Measurements from ENCODE around the gene PI4K2A.
A peak's percentile ranks its signal among the peaks of the same experiment; 100 is the strongest.

The PI4K2A gene

GRCh38 chr10:97598407-97599271, 41.8 kb upstream of the PI4K2A start:
- CTCF ChIA-PET, result interaction anchor here (1.0 to 1.2 kb wide), 2 partner anchors 14 to 26 kb away, joined by 3 read pairs; partner anchors contain the start of gene ANKRD2
- POLR2A ChIA-PET, result interaction anchor here (0.9 kb wide), 1 partner anchor 14 kb away, joined by 3 read pairs; the partner anchor contains the start of gene HOGA1
- Histone ChIP-seq H3K4me1 (ENCODE audit: control insufficient read depth, insufficient read depth, low read length) (no peaks in the 10 kb centered on the region), H3K27ac (ENCODE audit: extremely low read depth, low read depth, low read length) (no peak overlapping the region), H3K36me3 (ENCODE audit: control insufficient read depth in 2 of 2, insufficient read depth in 1 of 2, low read length in 2 of 2) (no peaks in the 10 kb centered on the region), H3K4me3 (ENCODE audit: low read depth, low read length) (no peak overlapping the region), H3K9me3 (ENCODE audit: control insufficient read depth, insufficient read depth, low read depth, low read length) (no peaks in the 10 kb centered on the region)
- TF ChIP-seq ZNF843 (tag by site-specific recombination; IDR thresholded peaks at IDR 0.05) (no peak), ZNF621 (tag by site-specific recombination; IDR thresholded peaks at IDR 0.05) (no peak), ZNF121 (tag by site-specific recombination; IDR thresholded peaks at IDR 0.05) (peak; percentile 55)

DNA sequence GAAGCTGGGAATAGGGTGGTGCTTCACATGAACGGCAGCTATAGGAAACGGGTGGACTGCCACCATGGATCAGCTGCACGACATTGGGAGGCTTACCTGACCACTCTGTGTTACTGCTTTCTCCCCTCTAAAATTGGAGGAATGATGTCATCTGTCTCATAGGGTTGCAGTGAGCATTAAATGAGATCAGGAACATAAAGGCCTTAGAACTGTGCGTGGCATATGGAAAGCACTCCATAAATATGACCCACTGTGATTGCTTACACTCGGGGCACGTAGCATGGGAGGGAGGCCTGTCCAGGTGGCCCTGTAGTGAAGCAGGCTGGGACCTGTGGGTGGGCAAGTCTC, 41.2 kb upstream of the PI4K2A start:
- no peaks in the 10 kb centered on the region for H3K4me1 ChIP-seq (ENCODE audit: control insufficient read depth, insufficient read depth, low read length)
- TF ChIP-seq ZSCAN16 (tag by site-specific recombination; IDR thresholded peaks at IDR 0.05) (no peak), ZNF837 (tag by site-specific recombination; IDR thresholded peaks at IDR 0.05) (no peak), ZIC2 (tag by site-specific recombination; IDR thresholded peaks at IDR 0.05) (peak; percentile 67), MEIS1 (CRISPR knock-in tag; IDR thresholded peaks at IDR 0.05; ENCODE audit: borderline replicate concordance) (no peak), ZNF830 (tag by site-specific recombination; IDR thresholded peaks at IDR 0.05; ENCODE audit: low read depth) (no peak), ZBTB7A (tag by site-specific recombination; IDR thresholded peaks at IDR 0.05; ENCODE audit: low read depth) (no peak), KLF16 (tag by site-specific recombination; IDR thresholded peaks at IDR 0.05) (no peak), KLF10 (tag by site-specific recombination; IDR thresholded peaks at IDR 0.05) (no peak), SP2 (tag by site-specific recombination; IDR thresholded peaks at IDR 0.05) (no peak), ZBTB21 (tag by site-specific recombination; IDR thresholded peaks at IDR 0.05) (0 out of 2 replicates have a peak, but pooled peaks have one; percentile 26), ZNF596 (tag by site-specific recombination; IDR thresholded peaks at IDR 0.05) (no peak), ATF2 (tag by site-specific recombination; IDR thresholded peaks at IDR 0.05; ENCODE audit: low read depth) (peak; percentile 71), YY1 (tag by site-specific recombination; IDR thresholded peaks at IDR 0.05) (no peak)
- CTCF ChIA-PET, result no interaction called here
- H3K36me3 ChIP-seq (ENCODE audit: control insufficient read depth in 2 of 2, insufficient read depth in 1 of 2, low read length in 2 of 2), result no peaks in the 10 kb centered on the region
- no peak overlapping the region for H3K4me3 ChIP-seq (ENCODE audit: low read depth, low read length)
- H3K27ac ChIP-seq (ENCODE audit: extremely low read depth, low read depth, low read length), result no peak overlapping the region
- POLR2A ChIA-PET, result interaction anchor here (0.9 kb wide), 1 partner anchor 15 kb away, joined by 3 read pairs; the partner anchor contains the start of gene HOGA1
- no peaks in the 10 kb centered on the region for H3K9me3 ChIP-seq (ENCODE audit: control insufficient read depth, insufficient read depth, low read depth, low read length)

- H3K36me3 ChIP-seq (ENCODE audit: control insufficient read depth in 2 of 2, insufficient read depth in 1 of 2, low read length in 2 of 2), result no peaks in the 10 kb centered on the region
- H3K9me3 ChIP-seq (ENCODE audit: control insufficient read depth, insufficient read depth, low read depth, low read length), result no peaks in the 10 kb centered on the region
- ChIA-PET POLR2A (no interaction called here), CTCF (interaction anchor here (1.1 to 1.3 kb wide), 2 partner anchors 12 to 49 kb away, joined by 4 read pairs; no protein-coding TSS in a partner anchor)
- H3K4me3 ChIP-seq (ENCODE audit: low read depth, low read length), result no peak overlapping the region
- no peak overlapping the region for H3K27ac ChIP-seq (ENCODE audit: extremely low read depth, low read depth, low read length)
- no peaks in the 10 kb centered on the region for H3K4me1 ChIP-seq (ENCODE audit: control insufficient read depth, insufficient read depth, low read length)
- peak; percentile 34; the same call in 1 of the 2 replicates for TF ChIP-seq ZBTB17 (tag by site-specific recombination; IDR thresholded peaks at IDR 0.05)
- no peak for TF ChIP-seq PBX3 (CRISPR knock-in tag; IDR thresholded peaks at IDR 0.05)
These were observed 39.9 kb upstream of the PI4K2A start for GRCh38 chr10:97600616-97601015.
